IPS DF 4.7 (cell line): ENCODE measurements around the gene CLK4.

Source experiments
- DNase-seq: peaks from one replicate; pipeline ENCODE4 v3.0.0-alpha.2; 2013; ENCODE audit warnings: low spot score; ENCODE audit errors: extremely low read depth

CLK4 gene

DNA sequence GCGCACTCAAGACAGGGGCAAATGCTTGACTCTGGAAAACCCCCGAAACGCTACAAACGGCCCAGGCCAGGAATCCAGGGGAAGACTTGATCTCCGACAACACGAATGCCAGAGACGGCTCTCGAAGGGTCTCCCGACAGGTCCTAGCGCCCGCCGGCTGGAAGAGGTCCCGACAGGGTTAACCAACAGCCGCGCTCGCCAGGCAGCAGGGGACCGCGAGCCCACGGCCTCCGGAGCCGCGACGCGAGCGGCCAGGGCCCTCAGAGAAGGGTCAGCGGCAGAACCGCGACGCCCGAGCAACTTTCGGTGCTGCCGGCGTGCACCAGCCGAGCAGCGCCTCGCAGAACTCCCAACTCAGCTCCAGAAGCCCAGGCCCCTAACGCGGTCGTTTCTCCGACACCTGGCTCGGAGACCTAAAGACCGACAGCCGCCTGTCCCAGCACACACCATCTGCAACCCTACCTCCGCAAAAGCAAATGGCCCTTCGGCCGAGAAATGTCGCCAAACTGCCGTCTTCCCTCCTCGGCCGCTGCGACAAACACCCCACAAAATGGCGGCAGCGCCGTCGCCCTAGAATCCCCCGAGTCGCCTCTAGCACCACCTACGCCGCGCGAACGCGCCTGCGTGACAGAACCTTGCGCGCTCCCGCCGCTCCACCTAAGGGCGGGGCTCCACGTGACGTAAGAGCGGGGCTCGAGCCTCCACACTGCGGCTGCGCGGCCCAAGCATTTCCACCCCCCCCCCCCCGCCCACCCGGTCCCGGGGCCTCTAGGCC, at the start of gene CLK4:
CLK4 (minus strand) TSS at position 567 of the 775 bp plus-strand sequence. CDS start 3,634 bp downstream, outside the sequence.
- no peak for DNase-seq

DNA sequence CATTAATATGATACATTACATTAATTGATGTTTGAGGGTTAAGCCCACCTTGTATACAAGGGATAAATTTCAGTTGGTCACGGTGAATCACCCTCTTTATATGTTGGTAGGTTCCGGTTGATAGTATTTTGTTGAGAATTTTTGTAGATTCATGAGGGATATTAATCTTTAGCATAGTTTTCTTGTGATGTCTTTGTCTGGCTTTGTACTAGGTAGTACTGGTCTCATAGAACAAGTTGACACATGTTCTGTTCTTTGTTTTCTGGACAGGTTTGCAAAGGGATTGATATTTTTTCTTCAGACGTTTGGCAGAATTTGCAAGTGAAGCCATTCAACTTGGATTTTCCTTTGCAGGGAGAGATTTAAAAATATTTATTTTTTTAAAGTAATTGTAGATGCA, 49.1 kb upstream of the CLK4 start:
- DNase-seq, result no peak

DNA sequence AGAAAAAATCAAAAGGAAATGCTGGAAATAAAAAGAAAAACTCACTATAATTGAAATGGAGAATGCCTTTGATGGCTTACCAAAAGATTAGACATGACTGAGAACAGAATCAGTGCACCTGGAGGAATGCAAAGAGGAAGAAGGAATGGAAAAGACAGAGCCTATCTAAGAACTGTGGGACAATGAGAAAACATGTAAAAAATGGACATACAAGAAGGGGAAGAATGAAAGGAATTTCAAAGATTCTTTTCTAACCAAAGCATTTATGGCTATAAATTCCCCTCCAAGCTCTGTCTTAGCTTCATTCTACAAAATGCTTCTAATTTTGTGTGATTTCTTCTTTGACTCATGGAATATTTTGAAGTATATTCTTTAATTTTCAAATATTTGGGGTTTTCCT, 47.5 kb upstream of the CLK4 start:
- no peak for DNase-seq

DNA sequence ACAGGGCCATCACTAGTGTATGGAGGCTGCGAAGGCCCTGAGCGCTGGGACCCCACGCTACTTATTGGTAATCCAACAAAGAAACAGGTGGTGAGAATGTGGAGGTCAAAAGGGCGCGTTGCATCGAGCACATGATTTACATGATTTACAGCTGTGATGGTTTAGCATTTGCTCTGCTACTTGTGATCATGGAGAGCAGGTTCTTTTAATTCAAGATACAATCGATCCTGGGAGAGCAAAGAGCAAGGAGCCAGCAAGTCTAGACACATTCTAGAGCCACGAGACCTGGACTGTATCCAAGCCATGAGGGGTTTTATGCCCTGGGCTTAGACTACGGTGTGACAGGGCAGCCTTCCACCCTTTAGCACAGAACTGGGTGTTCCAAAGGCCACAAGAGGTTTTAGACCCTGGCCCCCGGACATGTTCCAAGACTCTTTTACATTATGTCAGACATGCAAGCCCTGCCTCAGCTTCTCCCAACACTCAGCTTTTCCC, 47.0 kb upstream of the CLK4 start:
- DNase-seq, result no peak

DNA sequence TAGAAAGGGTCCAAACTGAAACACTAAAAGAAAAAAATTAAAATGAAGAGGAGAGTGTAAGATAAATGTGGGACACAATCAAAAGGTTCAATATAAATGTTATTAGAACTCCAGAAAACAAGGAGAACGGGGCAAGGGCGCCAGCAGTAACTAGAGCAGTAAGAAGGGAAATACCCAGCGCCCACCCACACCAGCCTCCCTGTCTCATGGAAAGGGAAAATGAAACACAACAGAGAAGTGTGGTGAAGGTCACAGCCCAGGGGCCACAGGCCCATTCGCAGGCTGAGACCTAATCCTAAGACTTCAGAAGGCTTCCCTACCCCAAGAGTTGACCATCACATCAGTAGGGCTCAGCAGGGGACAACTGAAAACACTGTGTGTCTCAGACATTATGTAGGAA, 45.8 kb upstream of the CLK4 start:
- DNase-seq, result no peak

DNA sequence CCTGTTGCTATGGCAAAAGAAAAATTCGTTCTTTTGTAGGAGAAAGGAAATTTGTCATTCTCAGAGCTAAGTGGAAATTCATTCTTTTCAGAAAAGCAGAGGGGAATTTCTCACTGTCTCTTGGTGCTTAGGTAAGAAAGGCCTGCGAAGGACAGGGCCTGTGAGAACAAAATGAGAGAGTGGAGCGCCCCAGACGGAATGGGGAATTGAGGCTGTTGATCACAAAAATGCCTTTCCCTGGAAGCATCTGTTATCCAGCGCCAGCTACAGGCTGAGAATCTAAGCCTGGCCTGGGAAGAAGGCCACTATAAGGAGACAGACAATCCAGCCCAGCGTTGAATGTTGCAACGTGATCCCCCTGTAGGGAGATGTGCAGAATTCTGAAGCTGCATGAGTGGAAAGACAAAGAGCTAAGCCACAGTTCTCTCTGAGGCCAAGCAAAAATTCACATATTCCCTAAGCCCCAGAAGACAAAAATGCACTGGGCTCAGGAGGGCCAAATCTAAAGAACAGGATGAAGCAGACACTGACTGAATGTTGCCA, 44.8 kb upstream of the CLK4 start:
- DNase-seq, result no peak

DNA sequence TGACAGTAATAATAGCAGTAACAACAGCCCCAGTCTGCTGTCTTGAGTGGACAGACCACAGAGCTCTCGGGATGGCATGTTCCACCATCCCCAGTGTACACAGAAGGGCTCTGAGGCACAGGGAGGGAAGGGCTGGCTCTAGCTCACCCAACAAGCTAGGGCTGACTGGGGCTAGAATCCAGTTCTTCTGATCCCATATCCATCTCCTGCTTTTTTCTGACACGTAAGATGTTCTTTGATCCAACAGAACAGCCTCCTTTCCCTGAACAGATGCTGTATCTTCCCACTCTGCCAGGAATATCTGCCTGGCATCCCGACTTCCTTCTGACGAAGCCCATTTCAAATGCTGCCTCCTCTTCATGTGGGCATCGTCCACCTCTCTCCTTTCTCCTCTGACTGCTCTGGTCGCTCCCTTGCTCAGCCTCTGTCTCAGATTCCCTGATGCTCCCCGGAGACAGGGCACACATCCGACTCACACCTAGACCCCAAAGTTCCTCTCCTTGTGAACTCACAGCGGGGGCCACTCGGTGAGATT, 43.6 kb upstream of the CLK4 start:
- DNase-seq, result no peak

DNA sequence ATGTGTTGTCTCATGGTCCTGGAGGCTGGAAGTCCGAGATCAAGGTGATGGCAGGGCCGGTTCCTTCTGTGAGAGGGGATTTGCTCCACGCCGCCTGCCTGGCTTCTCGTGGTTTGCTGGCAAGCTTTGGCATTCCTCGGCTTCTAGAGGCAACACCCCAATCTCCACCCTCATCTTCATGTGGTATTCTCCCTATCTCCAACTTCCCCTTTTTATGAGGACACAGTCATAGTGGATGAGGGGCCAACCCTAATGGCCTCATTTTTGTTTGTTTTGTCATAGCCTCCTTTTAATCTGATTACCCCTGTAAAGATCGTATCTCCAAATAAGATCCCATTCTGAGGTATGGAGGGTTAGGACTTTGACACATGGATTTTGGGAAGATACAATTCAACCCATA, 41.7 kb upstream of the CLK4 start:
- DNase-seq, result no peak

DNA sequence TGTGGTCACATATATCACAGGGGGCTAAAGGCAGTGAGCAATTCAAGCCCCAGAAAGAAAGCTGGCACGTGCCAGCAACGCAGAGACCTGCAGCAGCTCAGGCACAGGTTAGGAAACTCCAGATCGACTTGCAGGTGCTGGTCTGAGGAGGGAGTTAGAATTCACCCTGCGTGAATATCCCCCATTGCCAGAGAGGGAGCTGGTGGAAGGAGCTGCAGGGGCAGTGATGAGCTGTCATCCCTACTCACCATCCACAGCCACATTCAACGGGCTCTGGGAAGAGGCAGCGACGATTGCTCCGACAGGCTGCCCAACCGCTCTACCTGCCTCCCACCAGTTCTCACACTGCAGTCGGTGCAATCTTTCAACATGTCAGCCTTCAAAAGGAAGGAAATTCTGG, 40.8 kb upstream of the CLK4 start:
- DNase-seq, result no peak

DNA sequence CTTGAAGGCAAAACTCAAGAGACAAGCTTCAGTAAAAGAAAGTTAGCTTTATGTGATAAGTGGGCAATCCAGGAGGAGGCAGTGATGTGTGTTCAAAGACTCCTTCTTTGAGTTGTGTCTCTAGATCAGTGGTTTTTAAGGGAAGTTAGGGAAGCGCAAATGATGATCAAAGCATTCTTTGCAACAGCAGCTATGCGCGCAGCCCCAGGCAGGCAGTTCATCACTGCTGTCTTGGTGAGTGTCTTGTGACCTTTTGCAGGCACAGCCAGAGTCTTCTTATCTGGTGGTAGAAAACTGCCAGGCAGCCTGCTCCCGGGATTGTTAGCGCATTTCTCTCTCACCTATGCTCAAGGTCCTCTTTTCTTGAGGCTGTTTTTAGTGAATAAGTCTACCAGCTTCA, 40.3 kb upstream of the CLK4 start:
- DNase-seq, result no peak

DNA sequence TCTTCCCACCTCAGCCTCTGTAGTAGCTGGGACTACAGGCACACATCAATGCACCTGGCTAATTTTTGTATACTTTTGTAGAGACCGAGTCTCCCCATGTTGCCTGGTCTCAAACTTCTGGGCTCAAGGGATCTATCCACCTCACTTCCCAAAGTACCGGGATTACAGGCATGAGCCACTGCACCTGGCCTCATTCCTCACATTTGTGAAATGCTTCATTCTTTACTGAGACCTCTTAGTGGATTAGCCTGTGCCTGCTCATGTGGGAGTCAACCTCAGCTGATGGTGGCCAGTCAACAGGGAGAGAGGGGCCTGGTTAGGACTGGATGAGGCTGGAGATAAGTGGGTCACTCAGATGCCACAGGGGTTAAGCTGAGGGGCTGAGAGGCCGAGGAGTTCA, 37.3 kb upstream of the CLK4 start:
- no peak for DNase-seq

DNA sequence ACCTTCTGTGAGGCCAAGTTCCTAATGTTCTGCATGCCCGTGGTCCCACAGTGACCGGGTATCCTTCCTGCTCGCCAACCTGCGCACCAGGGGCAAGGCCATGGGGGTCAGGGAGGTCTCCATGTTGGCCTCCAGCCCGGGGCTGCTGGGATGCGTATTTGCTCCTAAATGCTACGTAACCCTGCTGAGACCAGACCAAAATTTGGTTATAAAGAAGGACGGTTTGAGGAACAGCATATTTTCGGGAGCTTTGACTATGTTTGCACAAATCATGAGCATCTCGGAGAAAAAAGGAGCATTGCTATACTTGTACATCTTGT, 35.7 kb upstream of the CLK4 start:
- no peak for DNase-seq

DNA sequence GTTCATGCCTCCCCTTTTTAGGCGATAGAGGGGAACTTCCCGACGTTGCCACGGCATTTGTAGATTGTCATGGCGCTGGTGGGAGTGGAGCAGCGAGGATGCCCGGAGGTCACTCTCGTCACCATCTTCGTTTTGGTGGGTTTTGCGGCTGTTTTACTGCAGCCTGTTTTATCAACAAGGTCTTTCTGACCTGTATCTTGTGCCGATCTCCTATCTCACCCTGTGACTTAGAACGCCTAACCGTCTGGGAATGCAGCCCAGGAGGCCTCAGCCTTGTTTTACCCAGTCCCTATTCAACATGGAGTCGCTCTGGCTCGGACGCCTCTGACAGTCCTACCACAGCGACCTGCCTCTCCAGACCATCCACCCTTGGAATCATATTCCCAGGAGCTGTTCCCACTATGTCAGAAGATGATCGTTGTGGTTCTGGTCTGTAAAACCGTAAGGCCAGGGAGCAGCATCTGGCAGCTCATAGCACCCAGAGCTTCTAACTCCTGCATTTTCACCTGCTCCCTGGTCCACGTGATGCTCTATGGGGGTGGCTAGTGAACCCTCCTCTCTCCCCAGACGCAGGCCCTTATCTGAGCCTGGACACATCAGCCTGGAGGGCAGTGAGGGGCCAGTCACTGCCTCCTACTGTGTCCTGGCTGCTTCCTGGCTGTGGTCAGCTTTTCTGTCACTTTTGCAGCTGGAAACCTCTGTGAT, 35.1 kb upstream of the CLK4 start:
- no peak for DNase-seq

DNA sequence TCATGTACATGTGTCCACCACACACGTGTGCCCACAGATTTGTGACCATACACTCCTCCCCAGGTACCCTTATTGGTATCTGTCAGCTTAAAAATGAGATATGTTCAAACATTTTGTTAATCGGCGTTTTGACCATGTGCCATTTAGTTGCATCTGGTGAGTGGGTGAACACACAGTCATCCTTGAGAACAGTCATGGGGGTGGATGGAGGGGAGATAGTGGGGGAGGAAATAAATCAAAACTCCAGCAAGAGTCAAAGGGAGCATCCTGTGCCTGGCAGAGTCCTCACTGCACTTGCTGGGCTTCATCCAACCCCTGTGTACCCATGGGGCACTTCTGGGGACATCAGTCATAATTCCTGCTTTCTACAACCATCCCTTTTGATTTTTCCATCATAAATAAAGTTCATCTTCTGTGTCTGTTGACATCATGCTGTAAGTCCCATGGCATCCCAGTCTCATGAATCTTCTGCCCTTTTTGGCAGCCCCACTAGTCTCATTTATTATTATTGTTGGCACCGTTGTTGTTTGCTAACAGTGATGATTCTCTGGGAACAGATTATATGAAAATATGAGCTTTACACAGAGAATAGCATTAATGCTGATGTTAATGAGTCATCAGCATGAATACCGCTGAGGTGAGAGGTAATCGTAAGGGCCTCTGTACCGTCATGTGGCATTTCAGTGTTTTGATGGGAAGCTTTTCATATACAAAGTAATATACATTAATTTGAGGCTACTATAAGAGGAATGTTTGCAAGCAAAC, 24.4 kb upstream of the CLK4 start:
- no peak for DNase-seq

DNA sequence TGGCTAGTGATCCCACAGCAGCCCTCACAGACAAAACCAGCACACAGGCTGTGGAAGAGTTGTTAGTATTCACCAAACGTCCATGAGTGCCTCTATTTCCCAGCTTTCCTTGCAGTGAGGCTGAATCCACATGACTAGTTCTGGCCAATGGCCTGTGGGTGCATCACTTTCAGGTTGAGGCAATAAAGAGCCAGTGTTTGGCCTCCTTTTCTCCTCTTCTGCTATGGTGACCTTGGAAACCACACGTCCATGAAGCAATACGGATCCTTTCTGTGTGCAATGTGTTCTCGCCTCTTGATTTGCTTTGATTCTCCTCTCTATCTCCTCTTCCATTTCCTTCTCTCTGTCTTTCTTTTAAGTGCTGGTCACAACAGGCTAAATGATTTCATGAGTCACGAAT, 23.4 kb upstream of the CLK4 start:
- DNase-seq, result no peak

DNA sequence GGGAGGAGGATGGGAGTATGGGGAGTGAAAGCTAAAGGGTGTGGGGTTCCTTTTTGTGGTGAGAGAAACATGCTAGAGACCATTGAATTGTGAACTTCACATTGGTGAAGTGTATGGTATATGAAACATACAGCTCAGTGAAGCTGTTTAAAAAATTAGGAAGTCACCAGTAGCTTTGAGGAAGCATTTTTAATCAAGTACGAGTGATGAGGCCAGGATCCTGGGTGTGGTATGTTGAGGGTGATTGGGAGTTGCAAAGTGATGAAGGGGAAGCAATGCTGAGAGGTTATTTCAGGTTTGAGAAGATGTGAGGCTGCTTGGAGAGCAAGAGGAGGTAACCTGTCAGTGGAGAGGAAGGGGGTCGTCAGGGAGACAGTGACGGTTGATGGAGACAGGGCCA, 22.7 kb upstream of the CLK4 start:
- no peak for DNase-seq

DNA sequence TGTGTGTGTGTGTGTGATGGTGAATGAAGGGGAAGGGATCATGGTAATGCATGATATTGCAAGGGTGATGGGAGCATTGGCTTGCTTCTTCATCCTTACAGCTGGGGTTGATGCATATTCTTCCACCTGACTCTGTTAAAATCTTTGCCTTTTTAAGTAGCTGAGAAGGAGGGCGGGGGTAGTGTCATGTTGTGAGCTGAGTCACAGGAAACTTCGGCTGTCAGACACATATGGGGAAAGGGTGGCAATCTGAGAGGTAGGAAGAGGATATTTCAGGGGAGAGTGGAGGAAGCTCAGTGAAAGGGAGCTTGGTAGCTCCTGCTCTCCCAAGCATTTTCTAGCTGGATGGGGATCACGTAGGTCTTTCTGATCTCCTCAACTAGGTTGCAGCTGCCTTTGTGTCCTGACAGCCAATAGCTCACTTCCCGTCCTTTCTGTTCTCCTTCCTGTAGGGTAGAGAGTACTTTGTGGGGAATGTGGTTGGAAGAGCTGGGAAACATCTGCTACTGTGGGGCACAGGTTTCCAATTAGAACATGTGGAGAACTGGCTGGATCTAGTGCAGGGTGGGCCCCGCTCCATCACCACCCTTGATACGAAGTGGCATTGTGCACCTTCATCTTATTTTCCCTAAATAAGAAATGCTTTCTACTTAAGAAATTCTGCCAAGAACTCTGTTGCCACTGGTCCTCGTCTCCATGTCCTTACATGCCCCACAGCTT, 18.1 kb upstream of the CLK4 start:
- no peak for DNase-seq

DNA sequence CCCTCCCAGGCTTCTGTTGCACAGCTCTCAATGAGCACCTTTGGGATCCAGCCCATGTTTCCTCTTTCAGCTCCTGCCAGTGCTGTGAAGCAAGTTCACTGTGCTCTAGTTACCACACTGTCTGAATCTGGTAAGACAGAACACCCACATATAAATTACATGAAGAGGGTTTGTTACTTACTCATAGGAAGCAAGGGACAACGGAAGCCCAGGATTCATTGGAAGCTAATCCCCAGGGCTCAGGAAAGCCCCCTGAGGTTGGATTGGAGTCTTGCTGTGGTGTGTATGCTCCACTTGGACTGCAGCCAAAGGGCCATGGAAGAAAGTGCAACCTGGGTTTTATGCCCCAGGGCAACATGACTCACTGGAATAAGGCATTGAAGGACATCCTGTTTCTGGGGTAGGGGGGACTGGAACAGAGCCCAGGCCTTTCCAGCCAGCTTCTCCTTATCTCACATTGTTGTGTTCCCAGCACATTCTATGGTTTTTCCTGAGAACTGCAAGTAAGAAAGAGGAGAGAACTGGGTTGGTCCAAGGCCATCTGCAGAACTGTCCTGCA, 15.6 kb upstream of the CLK4 start:
- no peak for DNase-seq

DNA sequence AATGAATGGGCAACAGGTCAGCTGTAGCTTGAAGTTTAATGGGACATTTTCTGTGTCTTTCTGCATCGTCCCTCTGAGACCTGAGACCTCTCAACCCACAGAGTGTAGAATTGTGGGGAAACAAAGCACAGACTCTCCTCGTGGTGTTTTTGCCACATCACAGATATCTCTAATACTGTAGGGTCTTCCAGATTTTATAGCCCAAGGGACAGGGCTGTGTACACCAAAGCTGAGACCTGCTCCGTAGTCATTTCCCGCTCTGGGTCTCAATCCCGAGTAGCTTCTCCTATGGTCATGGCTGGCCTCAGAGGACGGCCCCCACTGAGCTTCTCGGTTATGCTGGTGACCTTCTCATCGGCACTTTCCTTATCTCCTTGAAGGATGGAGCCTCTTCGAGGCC, 14.9 kb upstream of the CLK4 start:
- DNase-seq, result no peak

DNA sequence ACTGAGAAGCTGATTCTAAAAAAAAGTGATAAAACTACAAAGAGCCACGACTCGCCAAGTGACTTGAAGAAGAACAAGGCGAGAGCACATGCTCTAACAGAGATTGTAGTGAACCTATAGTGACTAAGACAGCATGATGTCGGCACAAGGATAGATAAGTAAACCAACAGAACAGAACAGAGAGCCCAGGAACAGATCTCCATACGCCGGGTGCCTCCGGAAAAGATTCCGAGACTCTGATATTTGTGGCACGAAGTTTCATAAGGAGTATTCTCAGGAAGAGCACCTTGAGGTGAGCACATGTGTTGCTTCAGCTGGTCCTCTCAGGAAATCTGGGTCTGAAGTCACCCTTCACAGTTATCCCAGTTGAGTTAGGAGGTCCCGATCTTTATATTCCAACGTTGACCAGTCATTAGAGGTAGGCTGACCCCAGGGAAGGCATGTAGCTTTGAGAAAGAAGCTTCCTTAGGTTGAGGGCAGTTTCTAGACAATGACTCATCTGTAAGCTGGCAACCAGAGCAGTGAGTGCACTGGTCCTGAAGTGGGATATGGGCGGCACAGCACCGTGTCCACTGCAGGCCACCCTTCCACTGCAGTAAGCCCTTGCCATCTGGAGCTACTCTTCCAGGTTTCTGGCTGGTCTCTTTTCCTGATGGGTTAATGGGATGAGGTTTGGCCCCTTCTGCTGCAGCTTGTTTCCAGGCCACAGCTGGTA, 13.6 kb upstream of the CLK4 start:
- DNase-seq, result no peak
